ENCODE measurements around the gene CFAP251. TPM values are rescaled to one million over a fixed set of nuclear protein-coding genes. Genes with fewer than 3 reads are reported as not detected.
A peak's percentile ranks its signal among the peaks of the same experiment; 100 is the strongest.

CFAP251 gene
- total RNA-seq, 1 donor from 2014 or later, result 0.91 TPM

GRCh38 chr12:121996945-121997612 is 78.7 kb downstream of the CFAP251 start:
- Histone ChIP-seq H3K27me3 (ENCODE audit: low read depth) (no peaks in the 10 kb centered on the region), H3K4me3 (peak overlapping the region; percentile 22), H3K36me3 (no peaks in the 10 kb centered on the region), H3K4me1 (peaks cover 15% of the 10 kb centered on the region), H3K9me3 (replicated peaks) (peaks cover 9% of the 10 kb centered on the region), H3K27ac (replicated peaks) (peak overlapping the region; percentile 61)
- TF ChIP-seq CTCF (IDR thresholded peaks at IDR 0.05; ENCODE audit: borderline replicate concordance), result no peak
- no peak for DNase-seq
- intact Hi-C loops (cut with micrococcal nuclease), result no loop called here

GRCh38 chr12:122001466-122002209 is 83.2 kb downstream of the CFAP251 start:
- peaks cover 29% of the 10 kb centered on the region for H3K4me1 ChIP-seq
- H3K36me3 ChIP-seq, result no peaks in the 10 kb centered on the region
- no peak for DNase-seq
- H3K4me3 ChIP-seq, result no peak overlapping the region
- intact Hi-C loops (cut with micrococcal nuclease), result no loop called here
- no peak for TF ChIP-seq CTCF (IDR thresholded peaks at IDR 0.05; ENCODE audit: borderline replicate concordance)
- H3K27ac ChIP-seq (replicated peaks), result no peak overlapping the region
- no peaks in the 10 kb centered on the region for H3K27me3 ChIP-seq (ENCODE audit: low read depth)
- peaks cover 9% of the 10 kb centered on the region for H3K9me3 ChIP-seq (replicated peaks)

GRCh38 chr12:122003651-122004611 is 85.5 kb downstream of the CFAP251 start:
- Histone ChIP-seq H3K36me3 (no peaks in the 10 kb centered on the region), H3K4me1 (peaks cover 24% of the 10 kb centered on the region), H3K4me3 (no peak overlapping the region), H3K27me3 (ENCODE audit: low read depth) (no peaks in the 10 kb centered on the region), H3K27ac (replicated peaks) (peak overlapping the region; percentile 27), H3K9me3 (replicated peaks) (peaks cover 7% of the 10 kb centered on the region)
- intact Hi-C loops (cut with micrococcal nuclease), result no loop called here
- DNase-seq, result no peak
- no peak for TF ChIP-seq CTCF (IDR thresholded peaks at IDR 0.05; ENCODE audit: borderline replicate concordance)

GRCh38 chr12:122004633-122005071 is 86.3 kb downstream of the CFAP251 start:
- Histone ChIP-seq H3K4me1 (peaks cover 24% of the 10 kb centered on the region), H3K9me3 (replicated peaks) (no peaks in the 10 kb centered on the region), H3K27ac (replicated peaks) (peak overlapping the region; percentile 27), H3K36me3 (no peaks in the 10 kb centered on the region), H3K27me3 (ENCODE audit: low read depth) (no peaks in the 10 kb centered on the region), H3K4me3 (no peak overlapping the region)
- no peak for DNase-seq
- TF ChIP-seq CTCF (IDR thresholded peaks at IDR 0.05; ENCODE audit: borderline replicate concordance), result no peak
- intact Hi-C loops (cut with micrococcal nuclease), result no loop called here

- intact Hi-C loops (cut with micrococcal nuclease), result no loop called here
- Histone ChIP-seq H3K27ac (replicated peaks) (no peak overlapping the region), H3K4me3 (no peak overlapping the region), H3K4me1 (peaks cover 24% of the 10 kb centered on the region), H3K27me3 (ENCODE audit: low read depth) (no peaks in the 10 kb centered on the region), H3K9me3 (replicated peaks) (no peaks in the 10 kb centered on the region), H3K36me3 (no peaks in the 10 kb centered on the region)
- no peak for TF ChIP-seq CTCF (IDR thresholded peaks at IDR 0.05; ENCODE audit: borderline replicate concordance)
- no peak for DNase-seq
Observed at GRCh38 chr12:122005252-122005776, 86.9 kb downstream of the CFAP251 start.

Measured in left ventricle myocardium inferior (tissue), 1 donor.